GM18508 (cell line): ENCODE results near the gene PELI3.
"Not testable (repeated sequence)": the region's sequence is repeated elsewhere in the genome, so short reads cannot be mapped to it uniquely, and the experiment has no call there.

Experiments
- ATAC-seq: cut with Tn5 transposase; IDR thresholded peaks from one replicate; pipeline ENCODE4 v1.9.1; 2021; ENCODE audit warnings: moderate number of reproducible peaks; ENCODE audit not compliant: insufficient read depth, unreplicated experiment

Gene PELI3, protein sequence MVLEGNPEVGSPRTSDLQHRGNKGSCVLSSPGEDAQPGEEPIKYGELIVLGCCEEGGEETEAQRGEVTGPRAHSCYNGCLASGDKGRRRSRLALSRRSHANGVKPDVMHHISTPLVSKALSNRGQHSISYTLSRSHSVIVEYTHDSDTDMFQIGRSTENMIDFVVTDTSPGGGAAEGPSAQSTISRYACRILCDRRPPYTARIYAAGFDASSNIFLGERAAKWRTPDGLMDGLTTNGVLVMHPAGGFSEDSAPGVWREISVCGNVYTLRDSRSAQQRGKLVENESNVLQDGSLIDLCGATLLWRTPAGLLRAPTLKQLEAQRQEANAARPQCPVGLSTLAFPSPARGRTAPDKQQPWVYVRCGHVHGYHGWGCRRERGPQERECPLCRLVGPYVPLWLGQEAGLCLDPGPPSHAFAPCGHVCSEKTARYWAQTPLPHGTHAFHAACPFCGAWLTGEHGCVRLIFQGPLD

DNA sequence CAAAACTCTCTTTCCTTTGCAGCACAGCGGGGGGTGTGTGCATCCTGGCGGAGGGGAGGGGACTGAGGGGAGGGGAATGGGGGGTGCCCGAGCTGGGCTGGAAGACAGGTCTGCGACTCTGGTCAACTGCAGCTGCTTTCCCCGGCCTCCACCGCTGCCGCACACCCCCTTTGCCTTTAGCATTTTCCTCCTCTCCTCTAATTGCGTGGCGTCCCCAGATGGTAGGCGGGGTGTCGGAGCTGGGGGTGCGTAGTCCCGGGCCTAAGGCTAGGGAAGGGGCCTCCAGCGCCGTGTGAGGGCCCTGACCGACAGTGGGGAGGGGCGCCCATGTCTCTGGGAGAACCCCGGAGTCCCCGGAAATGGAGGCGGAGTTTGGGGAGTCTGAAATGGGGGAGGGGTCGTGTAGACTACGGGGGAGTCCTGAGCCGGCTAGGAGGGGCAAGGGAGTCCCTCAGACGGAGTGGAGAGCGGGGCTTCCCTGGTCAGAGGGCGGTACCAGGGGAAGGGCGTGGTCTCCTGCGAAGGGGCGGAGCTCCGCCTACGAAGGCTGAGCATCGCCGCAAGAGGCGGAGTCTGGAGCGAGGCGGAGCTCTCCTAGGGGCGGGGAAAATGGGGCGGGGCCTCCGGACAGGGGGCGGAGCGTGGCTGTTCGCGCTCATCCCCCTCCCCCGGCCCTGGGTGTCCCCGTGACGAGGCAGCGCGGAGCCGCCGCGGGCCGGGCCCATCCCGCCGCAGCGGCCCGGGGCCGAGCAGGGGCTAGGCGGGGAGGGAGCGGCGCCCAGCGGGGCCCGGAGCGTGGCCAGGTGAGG lies at the start of gene PELI3:
PELI3 (plus strand) TSS at position 681 of the 809 bp plus-strand sequence. CDS start 1,224 bp downstream, outside the sequence.
- no peak for ATAC-seq

DNA sequence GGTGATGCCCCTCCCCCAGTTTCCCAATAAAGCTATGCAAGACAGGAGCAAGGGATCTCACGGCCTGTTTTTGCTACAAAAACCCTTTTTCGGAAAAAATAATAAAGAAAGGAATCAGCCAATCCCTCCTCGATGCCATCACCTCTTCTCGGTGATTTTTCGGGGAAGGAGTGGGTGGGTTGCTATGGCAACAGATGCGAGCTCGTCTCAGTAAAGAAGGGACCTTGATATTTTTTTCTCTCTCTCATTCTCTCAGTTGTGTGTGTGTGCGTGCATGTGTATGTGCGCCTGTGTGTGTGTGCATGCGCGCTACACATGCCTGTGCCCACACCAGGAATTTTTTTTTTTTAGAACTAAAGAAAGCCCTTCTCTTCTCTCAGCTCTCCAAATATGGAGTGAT lies 49.7 kb upstream of the PELI3 start:
- no peak for ATAC-seq

DNA sequence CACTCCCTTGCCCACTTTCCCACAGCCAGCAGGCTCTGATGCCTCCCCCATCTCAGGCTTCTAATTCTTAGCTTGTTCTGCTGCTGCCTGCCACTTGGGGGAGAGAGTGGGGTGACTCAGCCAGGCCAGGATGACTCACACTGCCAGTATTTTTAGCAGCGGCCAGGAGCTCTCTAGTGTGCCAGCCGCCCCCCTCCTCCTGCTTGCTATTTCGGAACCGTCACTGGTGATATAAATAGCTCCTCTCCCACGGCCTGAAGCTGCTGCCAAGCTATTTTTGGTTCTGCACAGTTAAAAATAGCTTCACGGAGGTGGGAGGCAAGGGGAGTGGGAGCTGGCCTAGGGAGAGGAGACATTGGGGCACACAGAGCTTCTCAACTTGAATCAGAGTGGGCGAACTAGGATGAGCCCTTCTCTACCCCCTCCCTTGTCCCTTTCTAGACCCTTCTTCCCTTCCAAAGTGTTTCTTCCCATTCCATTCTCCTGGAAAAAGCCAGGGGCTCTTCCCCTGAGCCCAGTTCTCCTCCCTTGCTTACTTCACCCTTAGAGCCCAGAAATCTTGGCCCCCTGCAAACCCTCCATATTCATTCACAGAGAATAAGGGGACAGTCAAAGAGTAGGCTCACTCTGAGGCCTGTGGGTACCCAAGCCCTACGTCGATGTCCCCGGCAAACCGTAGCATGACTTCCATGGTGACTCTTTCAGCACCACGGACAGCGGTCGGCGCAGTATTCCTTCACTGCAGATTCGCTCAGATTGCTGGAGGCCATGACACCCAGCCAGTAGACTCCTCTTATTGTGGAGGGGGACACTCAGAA lies 48.3 kb upstream of the PELI3 start:
- no peak for ATAC-seq

DNA sequence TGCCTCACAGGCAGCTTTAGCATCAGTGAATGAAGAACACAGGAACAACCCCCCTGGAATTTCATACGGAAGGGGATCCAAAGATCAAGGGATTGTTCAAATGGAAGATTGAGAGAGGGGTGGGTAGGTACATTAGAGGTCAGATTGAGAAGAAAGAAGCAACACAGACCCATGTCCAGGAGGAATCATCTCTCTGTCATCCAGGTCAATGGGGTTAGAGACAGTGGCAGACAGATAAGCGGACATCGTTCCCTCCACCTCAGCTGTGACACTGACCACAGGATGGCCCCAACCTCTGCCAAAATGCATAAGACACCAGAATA lies 47.8 kb upstream of the PELI3 start:
- ATAC-seq = no peak

DNA sequence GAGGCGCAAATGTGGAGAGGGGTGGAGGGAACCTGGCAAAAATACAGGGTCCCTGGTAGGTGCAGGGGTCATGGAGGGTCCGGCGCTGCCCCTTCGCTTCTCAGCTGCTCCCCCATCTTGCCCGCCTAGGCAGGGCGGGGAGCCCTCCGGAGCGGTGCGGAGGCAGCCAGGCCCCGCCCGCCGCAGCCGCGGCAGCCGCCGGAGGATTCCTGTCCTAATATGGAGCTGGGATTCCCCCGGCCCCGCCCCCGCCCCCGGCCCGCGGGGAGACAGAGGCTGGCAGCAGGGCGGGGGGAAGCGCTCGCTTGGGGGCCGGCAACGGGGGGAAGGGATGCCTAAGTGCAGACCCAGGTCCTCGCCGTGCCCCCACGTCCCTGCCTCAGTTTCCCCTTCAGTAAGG lies 46.9 kb upstream of the PELI3 start:
- ATAC-seq = no peak

DNA sequence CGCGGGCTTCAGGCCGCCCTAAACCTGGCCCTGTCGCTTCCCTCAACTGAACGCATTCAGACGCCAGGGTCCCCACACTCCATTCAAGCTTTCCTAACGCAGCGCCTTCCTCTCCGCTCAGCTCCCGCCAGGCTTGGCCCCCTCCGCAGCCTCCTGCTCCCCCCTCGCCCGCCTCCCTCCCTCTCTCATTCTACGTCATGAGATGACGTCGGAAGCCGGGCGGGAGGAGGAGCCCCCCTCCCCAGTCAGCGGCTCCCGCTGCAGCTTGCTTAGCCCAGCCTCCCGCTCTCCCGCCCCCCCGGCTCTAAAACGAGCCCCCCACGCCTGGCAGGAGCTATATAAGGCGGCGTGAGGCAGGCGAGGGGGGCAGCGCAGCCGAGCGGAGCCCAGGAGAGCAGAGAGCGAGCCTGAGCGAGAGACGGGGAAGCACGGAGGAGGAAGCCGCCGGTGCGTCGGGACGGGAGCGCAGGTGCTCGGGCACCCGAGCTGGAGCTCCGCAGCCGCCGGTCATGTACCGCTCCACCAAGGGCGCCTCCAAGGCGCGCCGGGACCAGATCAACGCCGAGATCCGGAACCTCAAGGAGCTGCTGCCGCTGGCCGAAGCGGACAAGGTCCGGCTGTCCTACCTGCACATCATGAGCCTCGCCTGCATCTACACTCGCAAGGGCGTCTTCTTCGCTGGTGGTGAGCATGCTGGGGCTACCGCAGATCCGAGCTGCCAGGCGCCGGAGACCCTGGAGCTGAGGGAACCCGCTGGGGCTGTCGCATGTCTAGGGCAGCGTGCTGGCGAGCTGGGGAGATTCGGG lies 45.8 kb upstream of the PELI3 start, which contains the start of gene NPAS4:
NPAS4 (plus strand) TSS at position 365 of the 806 bp plus-strand sequence; CDS start at position 510, 145 bp downstream.
- no peak for ATAC-seq

DNA sequence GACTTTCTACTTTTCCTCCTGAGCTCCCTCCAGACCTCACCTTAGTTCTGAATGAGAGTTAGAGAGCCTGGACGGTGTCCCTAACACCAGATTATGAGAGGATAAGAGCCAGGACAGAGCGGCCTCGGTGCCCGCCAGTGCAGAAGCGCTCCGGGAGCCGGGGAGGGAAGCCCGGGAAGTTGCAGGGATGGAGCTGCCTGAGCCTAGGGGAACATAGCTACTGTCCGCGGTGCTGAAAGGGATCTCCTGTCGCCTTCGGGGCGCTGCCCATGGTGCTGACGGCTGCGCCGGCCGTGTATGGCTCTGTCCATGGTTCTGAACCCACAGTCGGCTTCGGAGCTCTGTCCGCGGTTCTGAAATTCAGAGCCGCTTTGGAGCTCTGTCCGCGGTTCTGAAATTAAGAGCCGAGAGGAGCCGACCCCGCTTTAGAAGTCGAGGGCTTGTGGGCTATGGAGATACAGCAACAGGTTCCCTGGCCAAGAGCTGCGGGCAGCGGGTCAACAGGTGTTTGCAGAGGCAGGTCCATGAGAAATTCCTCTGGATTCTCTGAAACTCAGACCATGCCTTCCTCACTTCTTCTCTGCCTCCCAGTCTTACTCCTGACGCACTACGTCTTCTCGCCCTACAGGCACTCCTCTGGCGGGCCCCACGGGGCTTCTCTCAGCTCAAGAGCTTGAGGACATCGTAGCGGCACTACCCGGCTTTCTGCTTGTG lies 45.1 kb upstream of the PELI3 start:
- no peak for ATAC-seq

DNA sequence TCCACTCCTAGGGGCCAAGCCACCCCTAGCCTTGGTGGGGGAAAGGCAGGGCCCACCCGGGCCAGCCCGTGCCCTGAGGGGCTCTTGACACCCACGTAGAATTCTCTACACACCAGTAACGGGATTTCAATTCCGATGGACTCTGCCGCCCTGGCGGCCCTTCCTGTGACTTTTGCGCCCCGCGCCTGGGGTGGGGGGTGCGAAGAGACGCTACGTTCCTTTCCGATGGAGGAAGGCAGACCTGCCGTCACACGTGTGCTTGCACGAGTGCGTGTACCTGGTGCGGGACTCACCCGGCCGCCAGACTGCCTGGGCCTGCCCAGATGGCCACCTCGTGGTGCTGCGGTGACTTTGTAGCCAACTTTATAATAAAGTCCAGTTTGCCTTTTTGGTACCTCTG lies 40.4 kb upstream of the PELI3 start:
- no peak for ATAC-seq

DNA sequence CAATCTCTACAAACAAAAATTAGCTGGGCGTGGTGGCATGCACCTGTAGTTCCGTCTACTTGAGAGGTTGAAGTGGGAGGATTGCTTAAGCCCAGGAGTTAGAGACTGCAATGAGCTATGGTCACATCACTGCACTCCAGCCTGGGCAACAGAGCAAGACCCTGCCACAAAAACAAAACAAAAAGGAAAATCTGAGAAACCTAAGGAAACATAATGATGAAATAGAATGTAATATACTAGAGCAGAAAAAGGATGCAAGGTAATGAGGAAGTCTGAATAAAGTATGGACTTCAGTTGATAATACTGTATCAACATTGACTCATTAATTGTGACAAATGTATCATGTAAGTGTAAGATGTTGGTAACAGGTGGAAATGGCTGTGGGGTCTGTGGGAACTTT lies 37.8 kb upstream of the PELI3 start:
- no peak for ATAC-seq

DNA sequence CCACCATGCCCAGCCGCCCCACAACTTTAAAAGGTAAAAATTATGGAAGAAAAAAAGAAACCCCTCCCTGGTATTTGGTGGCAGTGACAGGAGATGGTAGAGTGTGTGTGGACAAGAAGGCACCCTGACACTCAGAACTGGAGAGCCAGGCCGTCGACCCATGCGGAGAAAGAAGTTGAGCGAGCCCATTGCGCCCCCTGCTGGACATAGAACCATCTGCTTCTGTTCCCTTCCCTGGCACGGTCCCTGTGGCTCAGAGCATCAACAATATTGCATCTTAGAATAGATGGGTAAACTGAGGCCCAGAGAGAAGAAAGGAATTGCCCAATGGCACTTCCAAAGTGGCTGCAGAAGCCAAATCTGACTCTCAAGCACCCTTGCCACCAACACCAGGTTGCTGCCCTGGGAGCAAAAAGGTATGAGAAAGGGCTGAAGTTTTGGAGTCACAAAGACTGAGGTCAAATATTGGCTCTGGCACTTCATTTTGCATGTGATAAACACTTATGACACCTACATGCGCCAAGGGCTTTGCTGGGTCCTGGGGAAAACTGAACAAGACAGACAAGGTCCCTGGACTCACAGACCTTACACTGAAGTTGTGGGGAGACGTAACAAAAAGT lies 36.6 kb upstream of the PELI3 start:
- no peak for ATAC-seq

DNA sequence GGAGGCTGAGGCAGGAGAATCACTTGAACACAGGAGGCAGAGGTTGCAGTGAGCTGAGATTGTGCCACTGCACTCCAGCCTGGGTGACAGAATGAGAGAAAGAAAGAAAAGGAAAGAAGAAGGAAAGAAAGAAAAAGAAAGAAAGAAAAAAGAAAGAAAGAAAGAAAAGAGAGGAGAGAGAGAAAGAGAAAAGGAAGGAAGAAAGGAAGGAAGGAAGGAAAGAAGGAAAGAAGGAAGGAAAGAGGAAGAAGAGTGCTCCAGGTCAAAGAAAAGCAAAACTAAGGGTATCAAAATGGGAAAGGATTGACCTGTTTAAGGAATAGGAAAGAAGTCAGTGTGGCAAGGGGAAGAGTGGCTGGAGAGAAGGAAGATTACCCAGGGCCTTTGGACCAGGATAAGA lies 35.4 kb upstream of the PELI3 start:
- not testable (repeated sequence) for ATAC-seq

DNA sequence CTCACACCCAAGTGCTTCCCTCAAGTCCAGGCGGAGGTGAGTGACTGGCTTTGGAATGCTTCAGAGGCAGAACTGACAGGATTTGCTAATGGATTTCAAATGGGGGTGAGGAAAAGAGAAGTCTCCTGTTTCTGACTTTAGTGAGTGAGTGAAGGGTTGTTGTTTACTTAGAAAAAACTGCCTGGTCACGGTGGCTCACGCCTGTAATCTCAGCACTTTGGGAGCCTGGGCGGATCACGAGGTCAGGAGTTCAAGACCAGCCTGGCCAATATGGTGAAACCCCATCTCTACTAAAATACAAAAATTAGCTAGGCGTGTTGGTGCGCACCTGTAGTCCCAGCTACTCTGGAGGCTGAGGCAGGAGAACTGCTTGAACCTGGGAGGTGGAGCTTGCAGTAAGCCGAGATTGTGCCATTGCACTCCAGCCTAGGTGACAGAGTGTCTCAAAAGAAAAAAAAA lies 34.8 kb upstream of the PELI3 start:
- ATAC-seq = not testable (repeated sequence)

DNA sequence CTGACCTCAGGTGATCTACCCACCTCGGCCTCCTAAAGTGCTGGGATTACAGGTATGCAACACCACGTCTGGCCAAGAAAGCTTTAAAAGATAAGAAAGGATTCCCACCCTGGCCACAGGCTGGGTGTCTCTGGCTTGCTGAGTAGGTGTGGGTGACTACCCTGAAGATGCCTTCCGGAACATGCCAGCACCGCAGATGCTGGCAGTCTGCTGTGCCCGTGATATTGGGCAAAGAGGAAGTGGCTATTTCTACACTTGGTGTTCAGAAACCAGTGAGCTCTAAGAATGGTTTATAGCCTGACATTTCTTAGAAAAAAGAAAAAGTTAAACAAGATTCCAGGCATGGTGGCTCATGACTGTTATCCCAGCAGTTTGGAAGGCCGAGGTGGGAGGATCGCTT lies 34.1 kb upstream of the PELI3 start:
- ATAC-seq = no peak

DNA sequence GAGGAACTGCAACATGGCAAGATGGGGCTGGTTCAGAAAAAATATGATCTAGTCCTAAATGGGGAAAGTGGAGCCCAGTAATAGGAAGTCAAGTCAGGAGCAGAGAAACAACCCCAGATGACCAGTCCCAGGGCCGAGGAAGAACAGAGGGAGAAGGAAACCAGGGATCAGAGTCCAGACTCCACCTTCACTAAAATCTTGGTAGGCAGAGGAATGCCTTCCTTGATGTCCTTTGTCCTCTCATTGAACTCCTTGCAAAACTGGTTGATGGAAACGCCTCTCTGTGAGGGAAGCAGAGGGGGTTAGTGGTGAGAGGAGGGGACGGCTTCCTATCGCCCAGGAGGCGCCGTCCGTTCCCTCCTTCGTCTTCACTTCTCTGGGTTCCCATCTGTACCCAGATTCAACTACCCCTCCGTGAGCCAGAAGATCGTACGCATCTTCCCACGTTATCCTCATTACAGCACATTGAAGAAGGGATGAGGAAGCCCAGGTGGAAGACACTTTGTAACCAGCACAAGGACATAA lies 28.7 kb upstream of the PELI3 start:
- no peak for ATAC-seq

DNA sequence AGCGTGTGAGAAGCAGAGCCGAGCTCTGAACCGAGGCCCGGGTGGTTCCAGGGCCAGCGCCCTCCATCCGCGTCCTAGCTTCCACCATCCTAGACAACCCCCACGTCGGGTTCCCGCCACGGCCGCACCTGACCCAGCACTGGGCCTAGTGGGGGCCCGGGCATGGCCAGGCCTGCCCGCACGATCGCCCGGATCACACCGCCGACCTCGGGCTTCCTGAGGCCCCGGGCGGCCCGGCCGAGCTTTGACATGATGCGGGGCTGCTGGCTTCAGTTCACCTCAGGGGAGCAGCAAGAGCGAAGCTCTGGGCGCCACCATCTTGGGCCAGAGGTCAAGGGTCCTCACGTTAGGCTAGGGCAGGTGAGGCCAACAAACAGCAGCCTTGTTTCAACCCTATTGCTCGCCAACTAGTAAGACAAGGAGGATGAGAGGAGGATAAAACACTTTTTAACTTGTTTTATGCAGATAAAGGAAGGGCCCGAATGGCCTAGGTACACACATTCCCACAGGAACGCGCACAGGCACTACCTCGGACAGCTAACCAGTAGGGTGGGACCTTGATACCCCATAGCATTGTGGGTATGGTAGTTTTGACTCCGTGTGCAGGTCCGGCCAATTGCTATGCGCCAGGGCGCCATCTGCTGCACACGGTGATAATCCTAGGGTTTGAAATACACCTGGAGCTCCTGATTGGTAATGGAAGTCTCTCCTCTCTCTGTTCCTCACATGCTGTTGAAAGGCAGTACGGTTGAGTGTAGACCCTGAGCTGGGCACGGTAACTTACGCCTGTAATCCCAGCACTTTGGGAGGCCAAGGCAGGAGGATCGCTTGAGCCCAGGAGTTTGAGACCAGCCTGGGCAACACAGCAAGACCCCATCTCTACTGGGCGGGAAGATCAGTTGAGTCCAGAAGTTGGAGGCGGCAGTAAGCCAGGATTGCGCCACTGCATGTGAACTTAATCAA lies 27.9 kb upstream of the PELI3 start, which contains the start of gene MRPL11:
MRPL11 (minus strand) TSS at position 345 of the 963 bp plus-strand sequence; CDS start at position 251, 94 bp downstream.
- ATAC-seq = peak; percentile 81

DNA sequence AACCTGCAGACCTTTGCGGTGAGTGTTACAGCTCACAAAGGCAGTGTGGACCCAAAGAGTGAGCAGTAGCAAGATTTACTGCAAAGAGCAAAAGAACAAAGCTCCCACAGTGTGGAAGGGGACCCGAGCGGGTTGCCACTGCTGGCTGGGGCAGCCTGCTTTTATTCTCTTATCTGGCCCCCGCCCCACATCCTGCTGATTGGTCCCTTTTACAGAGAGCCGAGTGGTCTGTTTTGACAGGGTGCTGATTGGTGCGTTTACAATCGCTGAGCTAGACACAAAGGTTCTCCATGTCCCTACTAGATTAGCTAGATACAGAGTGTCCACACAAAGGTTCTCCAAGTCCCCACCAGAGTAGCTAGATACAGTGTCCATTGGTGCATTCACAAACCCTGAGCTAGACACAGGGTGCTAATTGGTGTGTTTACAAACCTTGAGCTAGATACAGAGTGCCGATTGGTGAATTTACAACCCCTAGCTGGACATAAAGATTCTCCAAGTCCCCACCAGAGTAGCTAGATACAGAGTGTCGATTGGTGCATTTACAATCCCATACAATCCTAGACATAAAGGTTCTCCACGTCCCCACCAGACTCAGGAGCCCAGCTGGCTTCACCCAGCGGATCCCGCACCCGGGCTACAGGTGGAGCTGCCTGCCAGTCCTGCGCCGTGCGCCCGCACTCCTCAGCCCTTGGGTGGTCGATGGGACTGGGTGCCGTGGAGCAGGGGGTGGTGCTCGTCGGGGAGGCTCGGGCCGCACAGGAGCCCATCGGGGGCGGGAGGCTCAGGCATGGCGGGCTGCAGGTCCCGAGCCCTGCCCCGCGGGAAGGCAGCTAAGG lies 26.4 kb upstream of the PELI3 start:
- not testable (repeated sequence) for ATAC-seq
